Ishikawa (cell line): ENCODE results near the gene EXT2.

Experiments
- CEBPB ChIP-seq: IDR thresholded peaks from 2 replicates; pipeline ENCODE4 v1.6.1; 2012
- CREB1 ChIP-seq: IDR thresholded peaks from 2 replicates; pipeline ENCODE4 v1.6.1; 2012; ENCODE audit warnings: low read depth
- EGR1 ChIP-seq: IDR thresholded peaks from 2 replicates; pipeline ENCODE4 v1.6.1; 2012
- EP300 ChIP-seq: IDR thresholded peaks from 2 replicates; pipeline ENCODE4 v1.6.1; 2012; ENCODE audit warnings: borderline replicate concordance
- FOXM1 ChIP-seq: IDR thresholded peaks from 2 replicates; pipeline ENCODE4 v1.6.1; 2012; ENCODE audit warnings: low read depth, borderline replicate concordance
- NFIC ChIP-seq: IDR thresholded peaks from 2 replicates; pipeline ENCODE4 v1.6.1; 2012
- RAD21 ChIP-seq: IDR thresholded peaks from 2 replicates; pipeline ENCODE4 v1.6.1; 2012; ENCODE audit warnings: low read depth
- REST ChIP-seq: IDR thresholded peaks from 2 replicates; pipeline ENCODE4 v1.6.1; 2012; ENCODE audit warnings: low read depth, mild to moderate bottlenecking
- TAF1 ChIP-seq: IDR thresholded peaks from 2 replicates; pipeline ENCODE4 v1.6.1; 2012; ENCODE audit warnings: low read depth, mild to moderate bottlenecking
- TCF12 ChIP-seq: IDR thresholded peaks from 2 replicates; pipeline ENCODE4 v1.6.1; 2012; ENCODE audit warnings: low read depth
- TEAD4 ChIP-seq: IDR thresholded peaks from 2 replicates; pipeline ENCODE4 v1.6.1; 2012
- YY1 ChIP-seq: IDR thresholded peaks from 2 replicates; pipeline ENCODE4 v1.6.1; 2012; ENCODE audit warnings: low read depth
- ZBTB7A ChIP-seq: IDR thresholded peaks from 2 replicates; pipeline ENCODE4 v1.6.1; 2012; ENCODE audit warnings: low read depth
- TF ChIP-seq, protein P1 (sequence below): IDR thresholded peaks from 2 replicates; pipeline ENCODE4 v1.6.1; 2012

DNA sequence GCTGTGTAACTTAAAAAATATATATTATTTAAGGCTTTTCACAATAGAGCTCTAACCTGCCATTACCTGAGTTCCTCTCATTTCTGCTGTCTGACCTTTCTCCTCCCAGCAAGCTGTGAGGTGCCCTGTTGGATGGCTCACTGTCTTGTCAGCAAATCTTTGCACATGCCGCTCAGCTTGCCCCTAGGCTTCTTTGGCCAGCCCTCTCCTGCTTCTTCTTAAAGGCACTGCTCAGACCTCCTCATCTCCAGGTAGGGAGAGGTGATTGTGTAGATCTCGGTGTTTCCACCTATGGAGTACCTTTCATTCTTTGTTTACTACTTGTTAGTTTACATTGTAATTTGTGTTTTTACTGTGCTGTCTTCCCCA is 96.5 kb downstream of the EXT2 start:
- TF ChIP-seq YY1, result no peak
- TF ChIP-seq, protein P1, sequence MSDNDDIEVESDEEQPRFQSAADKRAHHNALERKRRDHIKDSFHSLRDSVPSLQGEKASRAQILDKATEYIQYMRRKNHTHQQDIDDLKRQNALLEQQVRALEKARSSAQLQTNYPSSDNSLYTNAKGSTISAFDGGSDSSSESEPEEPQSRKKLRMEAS, result no peak
- TF ChIP-seq EP300, result no peak
- TF ChIP-seq EGR1, result no peak
- TF ChIP-seq FOXM1, result no peak
- TF ChIP-seq TEAD4, result no peak
- no peak for TF ChIP-seq REST
- TF ChIP-seq RAD21, result no peak
- TF ChIP-seq TCF12, result no peak
- no peak for TF ChIP-seq TAF1
- no peak for TF ChIP-seq NFIC
- no peak for TF ChIP-seq CREB1
- TF ChIP-seq CEBPB, result no peak
- no peak for TF ChIP-seq ZBTB7A
